ENCODE results near the gene STARD4. TPM values are rescaled to one million over a fixed set of nuclear protein-coding genes. Genes with fewer than 3 reads are reported as not detected.

STARD4 gene
- total RNA-seq, 4 donors from 2014 or later: 2.2 to 6.4 (median 3.2) TPM

DNA sequence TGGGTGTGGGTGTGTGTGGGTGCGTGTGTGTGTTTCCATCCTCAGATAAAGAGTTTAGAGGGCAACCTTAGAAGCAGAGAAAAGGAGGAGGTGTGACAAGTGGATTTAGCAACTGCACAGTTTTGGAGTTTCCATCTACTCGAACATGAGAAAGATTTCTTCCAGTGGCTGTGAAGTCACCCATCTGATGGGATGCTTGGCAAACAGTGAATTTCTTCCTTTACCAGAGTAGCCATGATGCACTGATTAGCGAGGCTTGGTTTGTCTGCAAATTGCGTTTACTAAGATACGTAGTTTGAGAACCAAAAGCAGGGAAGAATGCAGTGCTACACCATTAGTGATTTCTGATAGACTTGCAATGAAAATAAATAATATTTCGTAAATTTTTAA lies 791 bp upstream of the STARD4 start:
- Histone ChIP-seq H3K9me3 (no peaks in the 10 kb centered on the region), H3K4me3 (peak overlapping the region; percentile 86), H3K27me3 (no peaks in the 10 kb centered on the region), H3K36me3 (no peaks in the 10 kb centered on the region), H3K4me1 (peaks cover 22% of the 10 kb centered on the region), H3K27ac (no peak overlapping the region)
- DNase-seq (ENCODE audit: low spot score in 2 of 2): no peak
- TF ChIP-seq POLR2AphosphoS5 (IDR thresholded peaks at IDR 0.05) (no peak), EP300 (IDR thresholded peaks at IDR 0.05) (no peak), POLR2A (IDR thresholded peaks at IDR 0.05) (no peak), CTCF (IDR thresholded peaks at IDR 0.05) (no peak)
- 33% methylated on average over 6 of the region's 6 CpGs for WGBS

DNA sequence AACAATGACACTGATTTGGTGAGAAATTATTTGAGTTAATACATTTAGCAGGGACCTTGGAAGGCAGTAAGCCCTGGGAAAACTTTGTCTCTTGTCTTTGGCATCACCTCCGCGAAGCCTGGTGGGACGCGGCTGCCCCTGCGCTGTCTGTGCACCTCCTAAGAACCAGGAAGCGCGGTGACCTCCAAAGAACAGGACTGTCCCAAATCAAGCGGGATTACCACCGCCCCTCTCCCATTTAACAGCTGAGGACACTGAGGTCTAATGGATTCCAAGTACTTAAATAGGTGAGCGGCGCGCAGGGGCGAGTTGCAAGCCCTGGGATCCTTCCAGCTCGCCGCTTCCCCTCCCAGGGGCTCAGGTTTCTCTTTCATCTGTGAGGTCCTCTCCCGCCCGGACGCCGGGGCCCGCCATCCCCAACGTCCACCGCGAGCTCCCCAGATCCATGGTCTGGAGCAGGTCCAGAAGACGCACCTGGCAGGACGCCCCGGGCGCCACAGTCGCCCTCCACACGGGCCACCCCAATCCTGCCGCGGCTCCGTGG lies 432 bp downstream of the STARD4 start:
- no peak for DNase-seq (ENCODE audit: low spot score in 2 of 2)

GRCh38 chr5:111511174-111511830 lies 1.0 kb downstream of the STARD4 start:
- Histone ChIP-seq H3K27me3 (no peaks in the 10 kb centered on the region), H3K4me1 (peaks cover 22% of the 10 kb centered on the region), H3K27ac (no peak overlapping the region), H3K36me3 (no peaks in the 10 kb centered on the region), H3K9me3 (no peaks in the 10 kb centered on the region), H3K4me3 (peak overlapping the region; percentile 86)
- DNase-seq (ENCODE audit: low spot score in 2 of 2): no peak
- no peak for TF ChIP-seq POLR2AphosphoS5 (IDR thresholded peaks at IDR 0.05)
- TF ChIP-seq POLR2A (IDR thresholded peaks at IDR 0.05): no peak
- no peak for TF ChIP-seq EP300 (IDR thresholded peaks at IDR 0.05)
- TF ChIP-seq CTCF (IDR thresholded peaks at IDR 0.05): no peak
- WGBS: 23% methylated on average over 2 of the region's 2 CpGs

More for the DNA sequence above, 432 bp downstream of the STARD4 start:
- peak overlapping the region; percentile 78 for H3K27ac ChIP-seq
- no peaks in the 10 kb centered on the region for H3K27me3 ChIP-seq
- peak overlapping the region; percentile 86 for H3K4me3 ChIP-seq
- TF ChIP-seq EP300 (IDR thresholded peaks at IDR 0.05) (no peak), POLR2A (IDR thresholded peaks at IDR 0.05) (no peak), CTCF (IDR thresholded peaks at IDR 0.05) (no peak), POLR2AphosphoS5 (IDR thresholded peaks at IDR 0.05) (no peak)
- H3K36me3 ChIP-seq: no peaks in the 10 kb centered on the region
- no peaks in the 10 kb centered on the region for H3K9me3 ChIP-seq
- peaks cover 22% of the 10 kb centered on the region for H3K4me1 ChIP-seq
- WGBS: 2% methylated on average over 10 of the region's 32 CpGs

- Histone ChIP-seq H3K4me3 (no peak overlapping the region), H3K4me1 (peaks cover 22% of the 10 kb centered on the region), H3K27ac (no peak overlapping the region), H3K9me3 (no peaks in the 10 kb centered on the region), H3K36me3 (no peaks in the 10 kb centered on the region), H3K27me3 (no peaks in the 10 kb centered on the region)
- no peak for TF ChIP-seq EP300 (IDR thresholded peaks at IDR 0.05)
- TF ChIP-seq POLR2A (IDR thresholded peaks at IDR 0.05): no peak
- no peak for TF ChIP-seq CTCF (IDR thresholded peaks at IDR 0.05)
- TF ChIP-seq POLR2AphosphoS5 (IDR thresholded peaks at IDR 0.05): no peak
- 68% methylated on average over 1 of the region's 1 CpG for WGBS
- DNase-seq (ENCODE audit: low spot score in 2 of 2): no peak
These were observed 3.2 kb downstream of the STARD4 start for GRCh38 chr5:111509119-111509518.

- Histone ChIP-seq H3K9me3 (no peaks in the 10 kb centered on the region), H3K27ac (no peak overlapping the region), H3K27me3 (no peaks in the 10 kb centered on the region), H3K4me3 (no peak overlapping the region), H3K4me1 (peaks cover 17% of the 10 kb centered on the region), H3K36me3 (no peaks in the 10 kb centered on the region)
- no peak for DNase-seq (ENCODE audit: low spot score in 2 of 2)
- 86% methylated on average over 4 of the region's 4 CpGs for WGBS
- TF ChIP-seq CTCF (IDR thresholded peaks at IDR 0.05) (no peak), POLR2A (IDR thresholded peaks at IDR 0.05) (no peak), EP300 (IDR thresholded peaks at IDR 0.05) (no peak), POLR2AphosphoS5 (IDR thresholded peaks at IDR 0.05) (no peak)
These were observed 5.1 kb downstream of the STARD4 start for GRCh38 chr5:111507276-111507675.
